Stimulated activated CD4-positive, alpha-beta T cell treated with anti-CD3 and anti-CD28 coated beads, Interleukin-2, amount 100 ng/mL, for 24 hours (primary cell): ENCODE results near the gene PPT2.
A peak's percentile ranks its signal among the peaks of the same experiment; 100 is the strongest.

Source experiments
- DNase-seq, 2 donors: peaks; one replicate each; pipeline ENCODE4 v3.0.0-alpha.2; 2020

Gene PPT2

GRCh38 chr6:32153564-32154513, at the start of gene PPT2:
TSS of gene PPT2 (plus strand) at chr6:32154141. CDS start at chr6:32154595, 454 bp downstream.
- DNase-seq: peak; percentile 79 to 84

- no peak for DNase-seq
These were observed 48.5 kb upstream of the PPT2 start for GRCh38 chr6:32105433-32105832.

- no peak for DNase-seq
These were observed 46.5 kb upstream of the PPT2 start for GRCh38 chr6:32107406-32107805.

- no peak for DNase-seq
These were observed 45.8 kb upstream of the PPT2 start for GRCh38 chr6:32108094-32108627.

GRCh38 chr6:32108727-32109113, 45.2 kb upstream of the PPT2 start:
- DNase-seq: no peak

- no peak for DNase-seq
These were observed 44.7 kb upstream of the PPT2 start, which contains the start of gene TNXB for GRCh38 chr6:32109114-32109764. TSS of gene TNXB (minus strand) at chr6:32109338. CDS start at chr6:32098198, 11,140 bp downstream.

- no peak for DNase-seq
These were observed 44.2 kb upstream of the PPT2 start for GRCh38 chr6:32109765-32110160.

- no peak for DNase-seq
These were observed 43.3 kb upstream of the PPT2 start for GRCh38 chr6:32110632-32111031.

GRCh38 chr6:32111424-32112066, 42.4 kb upstream of the PPT2 start:
- no peak for DNase-seq

GRCh38 chr6:32112431-32112980, 41.4 kb upstream of the PPT2 start:
- no peak for DNase-seq

- no peak for DNase-seq
These were observed 40.3 kb upstream of the PPT2 start for GRCh38 chr6:32113386-32114352.

- no peak for DNase-seq
These were observed 39.1 kb upstream of the PPT2 start for GRCh38 chr6:32114796-32115195.

GRCh38 chr6:32115623-32116022, 38.3 kb upstream of the PPT2 start:
- DNase-seq: no peak

- DNase-seq: no peak
These were observed 37.3 kb upstream of the PPT2 start for GRCh38 chr6:32116674-32117073.

GRCh38 chr6:32117461-32117860, 36.5 kb upstream of the PPT2 start:
- DNase-seq: no peak

- peak; percentile 72 to 78 for DNase-seq
These were observed 34.9 kb upstream of the PPT2 start for GRCh38 chr6:32118782-32119628.

GRCh38 chr6:32120573-32121059, 33.3 kb upstream of the PPT2 start:
- no peak for DNase-seq

GRCh38 chr6:32123681-32124080, 30.3 kb upstream of the PPT2 start:
- DNase-seq: no peak

GRCh38 chr6:32126880-32127279, 27.1 kb upstream of the PPT2 start:
- DNase-seq: no peak

GRCh38 chr6:32127409-32127716, 26.6 kb upstream of the PPT2 start:
- no peak for DNase-seq
